ENCODE measurements around the gene ANXA4.

ANXA4 gene

DNA sequence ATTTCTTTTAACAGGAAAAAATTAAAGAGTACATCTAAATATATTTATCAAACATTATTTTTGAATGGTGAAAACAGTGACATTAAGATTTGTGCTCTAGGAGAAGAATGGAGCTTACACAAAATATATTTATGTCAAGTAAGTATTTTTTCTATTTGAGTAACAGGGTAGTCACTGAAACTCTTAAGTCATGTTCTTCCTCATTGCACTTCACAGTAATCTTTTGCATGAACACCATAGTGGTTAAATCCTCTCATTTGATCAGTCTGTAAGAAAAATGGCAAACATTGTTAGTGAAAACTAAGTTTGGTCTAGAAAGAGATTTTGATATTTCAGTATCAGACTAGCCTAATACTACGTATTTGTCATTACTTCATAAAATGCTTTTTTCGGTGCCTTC lies 95.6 kb downstream of the ANXA4 start:
- DNase-seq (ENCODE audit: extremely low read depth in 1 of 2, low read depth in 1 of 2), result no peak

DNA sequence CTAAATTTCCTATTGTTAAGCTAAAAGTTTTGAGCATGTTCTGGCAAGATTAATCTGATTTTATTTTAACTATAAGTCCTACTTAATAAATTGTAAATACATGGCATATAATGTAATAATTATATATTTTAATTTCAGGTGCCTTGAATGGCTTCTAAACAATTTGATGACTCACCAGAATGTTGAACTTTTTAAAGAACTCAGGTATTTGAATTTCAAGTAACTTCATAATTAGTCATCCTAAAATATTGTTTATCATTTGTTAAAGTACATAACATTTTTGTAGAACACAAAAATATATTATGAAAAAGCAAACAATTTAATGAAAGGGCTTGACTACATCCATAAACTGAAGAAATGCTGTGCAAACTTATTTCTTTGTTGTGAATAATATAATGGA lies 102.1 kb downstream of the ANXA4 start:
- no peak for DNase-seq (ENCODE audit: extremely low read depth in 1 of 2, low read depth in 1 of 2)

DNA sequence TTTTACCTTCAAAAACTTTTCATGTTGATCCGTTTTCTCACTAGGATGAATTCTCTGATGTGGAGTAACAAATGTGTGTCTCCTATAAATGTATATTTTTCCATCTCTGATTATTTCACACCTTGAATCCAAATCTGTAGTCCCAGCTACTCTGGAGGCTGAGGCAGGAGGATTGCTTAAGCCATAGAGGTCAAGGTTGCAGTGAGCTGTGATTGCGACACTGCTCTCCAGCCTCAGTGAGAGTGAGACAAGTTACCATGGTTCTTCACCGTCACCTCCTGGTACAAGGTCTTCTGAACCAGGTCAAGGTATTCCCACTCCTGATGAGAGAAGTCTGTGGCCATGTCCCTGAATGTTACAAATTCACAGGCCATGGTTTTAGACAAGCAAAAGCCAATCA lies 102.6 kb downstream of the ANXA4 start:
- no peak for DNase-seq (ENCODE audit: extremely low read depth in 1 of 2, low read depth in 1 of 2)

DNA sequence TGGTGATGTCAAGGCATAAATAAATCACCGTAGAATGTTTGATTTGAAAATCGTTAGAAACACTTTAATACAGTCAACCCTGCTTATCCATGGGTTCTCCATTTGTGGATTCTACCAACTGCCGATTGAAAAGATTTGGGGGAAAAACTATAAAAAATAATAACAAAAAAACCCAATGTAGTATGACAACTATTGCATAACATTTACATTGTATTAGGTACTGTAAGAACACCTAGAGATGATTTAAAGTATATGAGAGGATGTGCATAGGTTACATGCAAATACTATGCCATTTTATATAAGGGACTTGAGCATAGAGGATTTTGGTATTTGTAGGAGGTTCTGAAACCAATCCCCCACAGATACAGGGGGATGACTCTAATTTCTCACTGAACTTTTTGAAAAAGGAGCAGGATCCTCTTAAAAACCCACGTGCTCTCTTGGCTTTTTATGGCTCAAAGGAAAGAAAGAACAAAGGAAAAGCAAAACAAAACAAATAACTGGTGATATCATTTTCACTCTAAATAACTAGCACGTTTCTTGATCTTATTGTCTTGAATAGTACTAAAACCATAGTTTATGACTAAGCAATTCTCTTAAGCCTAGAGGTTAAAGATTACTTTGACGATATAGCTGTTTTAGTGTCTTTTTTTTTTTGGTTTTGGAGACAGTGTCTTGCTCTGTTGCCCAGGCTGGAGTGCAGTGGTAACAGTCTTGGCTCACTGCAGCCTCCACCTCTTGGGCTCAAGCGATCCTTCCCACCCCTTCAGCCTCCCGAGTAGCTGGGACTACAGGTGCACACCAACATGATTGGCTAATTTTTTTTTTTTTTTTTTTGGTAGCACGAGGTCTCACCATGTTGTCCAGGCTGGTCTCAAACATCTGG lies 104.5 kb downstream of the ANXA4 start:
- DNase-seq (ENCODE audit: extremely low read depth in 1 of 2, low read depth in 1 of 2), result no peak

DNA sequence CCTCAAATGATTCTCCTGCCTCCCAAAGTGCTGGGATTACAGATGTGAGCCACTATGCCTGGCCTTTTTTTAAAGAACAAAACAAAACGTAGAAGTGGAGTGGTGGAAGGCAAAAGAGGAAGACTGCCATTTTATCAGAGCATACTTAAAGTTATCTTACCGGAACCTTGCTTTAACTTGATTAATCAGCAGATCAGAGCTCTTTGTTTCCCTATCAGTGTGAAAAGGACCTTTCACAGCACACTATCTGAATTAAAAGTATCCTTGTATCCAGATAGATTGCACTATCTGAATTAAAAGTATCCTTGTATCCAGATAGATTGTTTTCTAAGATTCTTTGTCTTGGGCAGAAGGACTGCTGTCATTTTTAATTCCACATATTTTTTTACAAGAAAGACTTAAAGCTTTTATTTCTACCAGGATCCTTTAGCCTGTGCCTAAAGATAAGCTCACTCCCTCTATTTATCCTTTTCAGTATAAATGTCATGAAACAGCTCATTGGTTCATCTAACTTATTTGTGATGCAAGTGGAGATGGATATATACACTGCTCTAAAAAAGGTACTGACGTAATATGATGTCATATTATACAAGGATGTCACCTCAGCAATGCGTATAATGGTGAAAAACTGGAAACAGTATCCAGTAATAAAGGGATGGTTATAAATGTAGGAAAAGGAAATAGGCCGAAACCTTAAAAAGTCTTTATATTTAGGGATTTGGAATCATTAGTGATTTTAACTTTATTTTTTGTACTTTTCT lies 105.3 kb downstream of the ANXA4 start:
- no peak for DNase-seq (ENCODE audit: extremely low read depth in 1 of 2, low read depth in 1 of 2)

DNA sequence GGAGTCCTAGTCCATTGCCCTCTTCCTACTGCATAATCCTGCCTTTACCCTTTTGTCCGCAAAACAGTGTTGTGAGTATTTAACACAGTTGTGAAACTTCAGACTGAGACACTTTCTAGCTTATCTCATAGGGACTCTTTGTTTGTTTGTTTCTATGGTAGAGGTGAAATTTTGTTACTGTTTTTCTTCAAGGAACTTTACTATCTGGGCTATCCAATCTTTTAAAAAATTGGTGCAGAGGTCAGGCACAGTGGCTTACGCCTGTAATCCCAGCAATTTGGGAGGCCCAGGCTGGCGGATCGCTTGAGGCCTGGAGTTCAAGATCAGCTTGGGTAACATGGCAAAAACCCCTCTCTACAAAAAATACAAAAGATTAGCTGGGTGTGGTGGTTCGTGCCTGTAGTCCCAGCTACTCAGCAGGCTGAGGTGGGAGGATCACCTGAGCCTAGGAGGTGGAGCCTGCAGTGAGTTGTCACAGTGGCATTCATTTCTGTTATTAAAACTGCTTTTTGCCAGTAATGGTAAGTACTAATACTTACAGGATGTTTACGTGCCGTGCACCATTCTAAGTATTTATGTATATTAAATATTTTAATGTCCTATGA lies 106.4 kb downstream of the ANXA4 start:
- DNase-seq (ENCODE audit: extremely low read depth in 1 of 2, low read depth in 1 of 2), result no peak

DNA sequence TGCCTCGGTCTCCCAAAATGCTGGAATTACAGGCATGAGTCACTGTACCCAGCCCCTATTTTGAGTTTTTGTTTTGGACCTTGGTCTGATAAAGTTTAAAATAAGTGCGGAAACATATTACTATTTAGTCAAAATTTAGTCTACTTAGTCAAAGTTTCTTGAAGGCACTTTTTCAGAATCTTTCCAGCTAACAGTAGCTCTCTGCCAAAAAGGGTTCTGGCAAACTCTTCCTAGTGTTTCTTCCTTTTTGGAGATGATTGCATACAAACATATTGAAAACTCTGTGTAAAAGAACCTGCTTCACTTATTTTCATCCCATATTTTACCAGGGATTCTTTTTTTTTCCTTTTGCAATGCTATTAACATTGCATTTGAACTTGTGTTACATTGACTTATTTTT lies 116.3 kb downstream of the ANXA4 start:
- no peak for DNase-seq (ENCODE audit: extremely low read depth in 1 of 2, low read depth in 1 of 2)

DNA sequence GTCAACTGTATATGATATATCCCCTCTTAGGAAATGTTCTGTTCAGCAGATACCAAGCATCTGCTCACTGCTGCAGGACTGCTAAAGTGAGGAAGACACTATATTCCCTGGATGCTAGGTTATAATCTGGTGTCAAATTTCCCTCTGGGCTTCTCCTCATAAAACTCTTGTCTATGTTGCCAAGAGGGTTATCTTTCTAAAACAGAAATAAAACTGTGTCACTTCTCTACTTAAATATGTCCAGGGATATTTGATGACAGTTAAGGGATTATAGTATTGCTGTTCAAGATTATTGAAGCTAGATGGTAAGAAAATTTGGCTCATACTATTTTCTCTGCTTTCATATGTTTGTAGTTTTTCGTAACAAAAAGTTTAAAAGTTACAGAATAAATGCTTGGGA lies 121.4 kb downstream of the ANXA4 start:
- no peak for DNase-seq (ENCODE audit: extremely low read depth in 1 of 2, low read depth in 1 of 2)

Data from stimulated activated CD8-positive, alpha-beta memory T cell treated with anti-CD3 and anti-CD28 coated beads, Interleukin-7, amount 100 ng/mL, for 48 hours (primary cell).